GM23338 (cell line): Measurements from ENCODE around the gene TSC2. TPM values are rescaled to one million over a fixed set of nuclear protein-coding genes. Genes with fewer than 3 reads are reported as not detected.

ENCODE experiments used
- ATAC-seq: fragments of 200-7000 bp; cut with Tn5 transposase; 3 replicates; pipeline ENCODE4 v1.9.1; 2020
- DNase-seq: peaks from one replicate; pipeline ENCODE4 v3.0.0-alpha.2; 2015; ENCODE audit warnings: low spot score
- H2AFZ ChIP-seq: fragments of 200-600 bp; sonication (generic); 2 replicates; pipeline ENCODE4 v1.8.0; 2016; ENCODE audit warnings: antibody characterized with exemption, mild to moderate bottlenecking, moderate library complexity
- H3F3A ChIP-seq: fragments of 200-600 bp; sonication (generic); replicated peaks from 2 replicates; pipeline ENCODE4 v1.8.0; 2017; ENCODE audit warnings: antibody characterized with exemption, mixed run types, low read depth
- H3K27ac ChIP-seq: fragments of 200-600 bp; sonication (generic); 2 replicates; pipeline ENCODE4 v1.6.1; 2016; ENCODE audit warnings: low read depth
- H3K27me3 ChIP-seq: fragments of 200-600 bp; sonication (generic); 2 replicates; pipeline ENCODE4 v1.8.0; 2016; ENCODE audit warnings: mild to moderate bottlenecking, mixed run types, moderate library complexity; ENCODE audit not compliant: insufficient read depth
- H3K36me3 ChIP-seq: fragments of 200-600 bp; sonication (generic); 2 replicates; pipeline ENCODE4 v1.8.0; 2016; ENCODE audit warnings: mild to moderate bottlenecking; ENCODE audit not compliant: insufficient read depth
- H3K4me1 ChIP-seq: fragments of 200-600 bp; sonication (generic); 2 replicates; pipeline ENCODE4 v1.8.0; 2016; ENCODE audit warnings: mild to moderate bottlenecking, moderate library complexity; ENCODE audit not compliant: insufficient read depth
- H3K4me2 ChIP-seq: fragments of 200-600 bp; sonication (generic); 2 replicates; pipeline ENCODE4 v1.7.1; 2017; ENCODE audit warnings: mixed run types
- H3K4me3 ChIP-seq: fragments of 200-600 bp; sonication (generic); 2 replicates; pipeline ENCODE4 v1.6.1; 2016; ENCODE audit warnings: mixed run types
- H3K79me2 ChIP-seq: fragments of 200-600 bp; sonication (generic); replicated peaks from 2 replicates; pipeline ENCODE4 v1.8.0; 2017; ENCODE audit warnings: mild to moderate bottlenecking; ENCODE audit not compliant: insufficient read depth
- H3K9me2 ChIP-seq: fragments of 200-600 bp; sonication (generic); 2 replicates; pipeline ENCODE4 v1.8.0; 2017; ENCODE audit not compliant: insufficient read depth
- H4K20me1 ChIP-seq: fragments of 200-600 bp; sonication (generic); replicated peaks from 2 replicates; pipeline ENCODE4 v1.8.0; 2017; ENCODE audit warnings: mild to moderate bottlenecking; ENCODE audit not compliant: insufficient read depth
- H3K27ac Mint-ChIP-seq: 2 replicates; pipeline ENCODE4 v1.8.0; 2020; ENCODE audit warnings: inconsistent platforms, mild to moderate bottlenecking, moderate library complexity, mixed read lengths
- H3K27me3 Mint-ChIP-seq: 3 replicates; pipeline ENCODE4 v1.8.0; 2022; ENCODE audit warnings: low read depth, mild to moderate bottlenecking, moderate library complexity, mixed read lengths, inconsistent platforms; ENCODE audit not compliant: insufficient read depth, poor library complexity
- H3K36me3 Mint-ChIP-seq: 3 replicates; pipeline ENCODE4 v1.8.0; 2021; ENCODE audit warnings: low read depth, mild to moderate bottlenecking, inconsistent platforms, moderate library complexity, mixed read lengths
- H3K4me1 Mint-ChIP-seq: 3 replicates; pipeline ENCODE4 v1.8.0; 2020; ENCODE audit warnings: mild to moderate bottlenecking, inconsistent platforms, mixed read lengths
- H3K4me3 Mint-ChIP-seq: 3 replicates; pipeline ENCODE4 v1.8.0; 2021; ENCODE audit warnings: moderate library complexity, mild to moderate bottlenecking, inconsistent platforms, mixed read lengths
- H3K9me3 Mint-ChIP-seq: 3 replicates; pipeline ENCODE4 v1.8.0; 2020; ENCODE audit warnings: moderate library complexity, mild to moderate bottlenecking, inconsistent platforms, mixed read lengths
- CREB1 ChIP-seq: fragments of 250-450 bp; sonication (Bioruptor Pico); IDR thresholded peaks from 2 replicates; pipeline ENCODE4 v1.5.0; 2020; ENCODE audit warnings: low read depth, mild to moderate bottlenecking, moderate library complexity
- JUNB ChIP-seq: IDR thresholded peaks from one replicate; pipeline ENCODE4 v1.6.1; 2016; ENCODE audit warnings: antibody characterized with exemption; ENCODE audit not compliant: unreplicated experiment
- NANOG ChIP-seq: IDR thresholded peaks from 2 replicates; pipeline ENCODE4 v1.6.1; 2016; ENCODE audit warnings: antibody characterized with exemption, borderline replicate concordance
- POLR2AphosphoS5 ChIP-seq: IDR thresholded peaks from 2 replicates; pipeline ENCODE4 v1.6.1; 2016; ENCODE audit warnings: antibody characterized with exemption, low read depth
- STAT1 ChIP-seq: IDR thresholded peaks from one replicate; pipeline ENCODE4 v1.6.1; 2016; ENCODE audit warnings: antibody characterized with exemption; ENCODE audit not compliant: unreplicated experiment
- ZNF114 ChIP-seq: fragments of 250-450 bp; sonication (Bioruptor Pico); IDR thresholded peaks from 2 replicates; pipeline ENCODE4 v1.5.0; 2020; ENCODE audit warnings: mild to moderate bottlenecking, moderate library complexity
- polyA plus RNA-seq: library from polyadenylated mRNA; unstranded; fragments of >200 nt; fragmentation: Nextera tagmentation; extraction: Ambion mirVana; gene quantifications from 2 replicates; pipeline ENCODE4 v1.2.1, GENCODE V29; 2016
- total RNA-seq: library from RNA; depleted of rRNA; stranded (reverse); fragments of >200 nt; shearing (Covaris generic); gene quantifications from 2 replicates; pipeline ENCODE4 v1.2.3, GENCODE V29; 2014
- TF ChIP-seq, protein P1 (sequence below), 2 experiments: fragments of 200-600 bp in 1 of 2; sonication (generic) in 1 of 2; conservative IDR thresholded peaks; 2 replicates each; pipeline versions ENCODE4 v1.5.1 to v1.6.1; 2016 to 2017; ENCODE audit warnings: antibody characterized with exemption in 2 of 2, low read depth in 2 of 2, mild to moderate bottlenecking in 2 of 2, moderate library complexity in 1 of 2
- TF ChIP-seq, protein P2 (sequence below): IDR thresholded peaks from 2 replicates; pipeline ENCODE4 v1.6.1; 2016; ENCODE audit warnings: antibody characterized with exemption

The TSC2 gene
- total and polyA plus RNA-seq, 2 experiments from 2014 or later, result 40.5 to 93.0 TPM

DNA sequence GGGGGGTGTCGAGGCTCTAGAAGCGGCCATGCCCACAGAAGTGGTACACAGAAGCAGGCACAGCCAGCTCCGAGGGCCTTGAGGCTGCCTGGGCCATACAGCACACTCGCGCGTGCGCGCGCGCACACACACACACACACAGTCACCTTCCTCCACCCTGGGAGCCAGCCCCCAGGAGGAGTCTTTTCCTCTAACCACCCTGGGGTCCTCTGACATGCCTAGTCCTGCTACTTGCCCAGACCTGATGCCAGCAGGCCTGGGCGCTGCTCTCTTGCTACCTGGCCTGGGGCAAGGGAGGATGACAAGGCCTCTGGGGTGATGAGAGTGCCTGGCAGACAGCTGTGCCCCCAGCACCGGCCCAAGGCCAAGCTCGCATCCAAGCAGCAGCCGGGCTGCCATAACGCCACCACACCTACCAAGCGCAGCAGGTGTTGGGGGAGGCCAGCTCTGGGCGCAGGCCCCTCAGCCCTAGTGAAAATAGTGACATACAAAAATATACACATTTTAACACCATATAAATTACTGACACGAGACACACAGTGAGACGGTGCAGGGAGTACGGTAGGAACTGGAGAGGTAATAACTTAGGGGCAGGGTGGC is 41.1 kb downstream of the TSC2 start:
- Mint-ChIP-seq H3K27ac (no peak overlapping the region), H3K27me3 (peaks cover 14% of the 10 kb centered on the region), H3K9me3 (no peaks in the 10 kb centered on the region), H3K36me3 (peaks cover 3% of the 10 kb centered on the region; the same call in 1 of the 3 replicates), H3K4me3 (no peak overlapping the region; the same call in 2 of the 3 replicates), H3K4me1 (no peaks in the 10 kb centered on the region)
- no peak overlapping the region for H3K4me3 ChIP-seq
- peaks cover 12% of the 10 kb centered on the region; the same call in 1 of the 2 replicates for H3F3A ChIP-seq
- H3K27ac ChIP-seq, result no peak overlapping the region
- no peaks in the 10 kb centered on the region; the same call in 1 of the 2 replicates for H4K20me1 ChIP-seq
- H3K79me2 ChIP-seq, result no peaks in the 10 kb centered on the region
- peaks cover 4% of the 10 kb centered on the region; the same call in 1 of the 2 replicates for H3K4me1 ChIP-seq
- no peak overlapping the region for H2AFZ ChIP-seq
- no peaks in the 10 kb centered on the region for H3K9me2 ChIP-seq
- H3K27me3 ChIP-seq, result no peaks in the 10 kb centered on the region
- DNase-seq (no peak), ATAC-seq (no peak)
- TF ChIP-seq, protein P1, sequence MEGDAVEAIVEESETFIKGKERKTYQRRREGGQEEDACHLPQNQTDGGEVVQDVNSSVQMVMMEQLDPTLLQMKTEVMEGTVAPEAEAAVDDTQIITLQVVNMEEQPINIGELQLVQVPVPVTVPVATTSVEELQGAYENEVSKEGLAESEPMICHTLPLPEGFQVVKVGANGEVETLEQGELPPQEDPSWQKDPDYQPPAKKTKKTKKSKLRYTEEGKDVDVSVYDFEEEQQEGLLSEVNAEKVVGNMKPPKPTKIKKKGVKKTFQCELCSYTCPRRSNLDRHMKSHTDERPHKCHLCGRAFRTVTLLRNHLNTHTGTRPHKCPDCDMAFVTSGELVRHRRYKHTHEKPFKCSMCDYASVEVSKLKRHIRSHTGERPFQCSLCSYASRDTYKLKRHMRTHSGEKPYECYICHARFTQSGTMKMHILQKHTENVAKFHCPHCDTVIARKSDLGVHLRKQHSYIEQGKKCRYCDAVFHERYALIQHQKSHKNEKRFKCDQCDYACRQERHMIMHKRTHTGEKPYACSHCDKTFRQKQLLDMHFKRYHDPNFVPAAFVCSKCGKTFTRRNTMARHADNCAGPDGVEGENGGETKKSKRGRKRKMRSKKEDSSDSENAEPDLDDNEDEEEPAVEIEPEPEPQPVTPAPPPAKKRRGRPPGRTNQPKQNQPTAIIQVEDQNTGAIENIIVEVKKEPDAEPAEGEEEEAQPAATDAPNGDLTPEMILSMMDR (conservative IDR thresholded peaks at IDR 0.05; ENCODE audit: low read depth in 2 of 2), result no peak
- no peak for TF ChIP-seq STAT1
- TF ChIP-seq, protein P2, sequence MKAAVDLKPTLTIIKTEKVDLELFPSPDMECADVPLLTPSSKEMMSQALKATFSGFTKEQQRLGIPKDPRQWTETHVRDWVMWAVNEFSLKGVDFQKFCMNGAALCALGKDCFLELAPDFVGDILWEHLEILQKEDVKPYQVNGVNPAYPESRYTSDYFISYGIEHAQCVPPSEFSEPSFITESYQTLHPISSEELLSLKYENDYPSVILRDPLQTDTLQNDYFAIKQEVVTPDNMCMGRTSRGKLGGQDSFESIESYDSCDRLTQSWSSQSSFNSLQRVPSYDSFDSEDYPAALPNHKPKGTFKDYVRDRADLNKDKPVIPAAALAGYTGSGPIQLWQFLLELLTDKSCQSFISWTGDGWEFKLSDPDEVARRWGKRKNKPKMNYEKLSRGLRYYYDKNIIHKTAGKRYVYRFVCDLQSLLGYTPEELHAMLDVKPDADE, result no peak
- H3K4me2 ChIP-seq, result no peak overlapping the region
- H3K36me3 ChIP-seq, result no peaks in the 10 kb centered on the region

DNA sequence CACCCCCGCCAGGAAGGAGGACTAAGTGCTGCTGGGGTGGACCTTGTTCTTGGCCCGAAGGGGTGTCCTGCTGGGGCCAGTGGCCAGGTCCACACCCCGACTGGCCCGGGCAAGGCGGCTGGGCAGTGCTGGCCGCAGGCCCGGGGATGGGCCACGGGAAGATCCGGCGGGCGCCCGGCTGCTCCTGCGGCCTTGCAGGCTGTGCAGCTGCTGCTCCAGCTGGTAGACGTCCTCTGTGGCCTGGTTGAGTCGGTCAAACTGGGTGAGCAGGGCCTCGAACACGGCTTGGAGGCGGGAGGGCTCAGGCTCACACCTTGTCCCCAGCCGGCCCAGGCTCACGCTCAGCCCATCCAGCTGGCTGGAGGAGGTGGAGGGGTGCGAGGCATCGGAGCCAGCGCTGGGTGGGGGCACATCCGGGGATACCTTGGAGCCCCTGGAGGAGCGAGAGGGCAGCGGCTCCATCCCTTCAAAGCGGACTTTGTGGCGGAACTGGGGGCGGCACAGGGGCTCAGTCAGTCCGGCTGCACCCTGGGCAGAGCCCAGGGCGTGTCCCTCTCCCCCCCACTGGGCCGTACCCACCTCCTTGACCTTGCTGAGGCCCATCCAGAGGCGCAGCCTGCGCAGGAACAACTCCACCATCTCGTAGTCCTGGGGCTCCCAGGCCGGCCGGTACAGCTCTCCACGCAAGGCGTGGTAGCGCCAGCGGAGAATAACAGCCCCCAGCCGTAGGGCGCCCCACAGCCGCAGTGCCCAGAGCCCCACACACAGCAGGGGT is 42.1 kb downstream of the TSC2 start:
- Histone ChIP-seq H3K9me2 (no peaks in the 10 kb centered on the region), H3K79me2 (no peaks in the 10 kb centered on the region), H3K36me3 (no peaks in the 10 kb centered on the region), H3K27me3 (no peaks in the 10 kb centered on the region), H3K4me1 (peaks cover 4% of the 10 kb centered on the region; the same call in 1 of the 2 replicates), H3K27ac (no peak overlapping the region), H3F3A (peaks cover 12% of the 10 kb centered on the region; the same call in 1 of the 2 replicates), H3K4me3 (peak overlapping the region; percentile 55; the same call in 1 of the 2 replicates), H3K4me2 (peak overlapping the region; percentile 78), H4K20me1 (no peaks in the 10 kb centered on the region; the same call in 1 of the 2 replicates), H2AFZ (no peak overlapping the region)
- TF ChIP-seq CREB1 (CRISPR knock-in tag) (no peak), NANOG (no peak), JUNB (no peak), ZNF114 (CRISPR knock-in tag) (no peak), POLR2AphosphoS5 (no peak)
- TF ChIP-seq, protein P1 (conservative IDR thresholded peaks at IDR 0.05; ENCODE audit: low read depth in 2 of 2), result no peak
- peaks cover 3% of the 10 kb centered on the region; the same call in 1 of the 3 replicates for H3K36me3 Mint-ChIP-seq
- no peak overlapping the region for H3K27ac Mint-ChIP-seq
- no peak for ATAC-seq
- H3K9me3 Mint-ChIP-seq, result no peaks in the 10 kb centered on the region
- H3K4me3 Mint-ChIP-seq, result peak overlapping the region; percentile 61
- no peaks in the 10 kb centered on the region for H3K4me1 Mint-ChIP-seq
- no peak for DNase-seq
- peaks cover 14% of the 10 kb centered on the region for H3K27me3 Mint-ChIP-seq
